ENCODE data around the gene ODC1.

- TF ChIP-seq CTCF (conservative IDR thresholded peaks at IDR 0.05; ENCODE audit: low read depth, low read length): no peak
- TF ChIP-seq POLR2A (IDR thresholded peaks at IDR 0.05; ENCODE audit: low read depth, low read length): no peak
- TF ChIP-seq RFX5 (IDR thresholded peaks at IDR 0.05; ENCODE audit: low read depth, low read length): no peak
- no peak for TF ChIP-seq MAFK (IDR thresholded peaks at IDR 0.05; ENCODE audit: low read depth, low read length)
Measured at GRCh38 chr2:10460366-10460796, 12.3 kb upstream of the ODC1 start.

Data from IMR-90 (cell line).